GM23338 (cell line): ENCODE data around the gene AKAP7. TPM values are rescaled to one million over a fixed set of nuclear protein-coding genes. Genes with fewer than 3 reads are reported as not detected.

Experiments used
- ATAC-seq: fragments of 200-7000 bp; cut with Tn5 transposase; 3 replicates; pipeline ENCODE4 v1.9.1; 2020
- DNase-seq: peaks from one replicate; pipeline ENCODE4 v3.0.0-alpha.2; 2015; ENCODE audit warnings: low spot score
- H2AFZ ChIP-seq: fragments of 200-600 bp; sonication (generic); 2 replicates; pipeline ENCODE4 v1.8.0; 2016; ENCODE audit warnings: antibody characterized with exemption, mild to moderate bottlenecking, moderate library complexity
- H3F3A ChIP-seq: fragments of 200-600 bp; sonication (generic); replicated peaks from 2 replicates; pipeline ENCODE4 v1.8.0; 2017; ENCODE audit warnings: antibody characterized with exemption, mixed run types, low read depth
- H3K27ac ChIP-seq: fragments of 200-600 bp; sonication (generic); 2 replicates; pipeline ENCODE4 v1.6.1; 2016; ENCODE audit warnings: low read depth
- H3K27me3 ChIP-seq: fragments of 200-600 bp; sonication (generic); 2 replicates; pipeline ENCODE4 v1.8.0; 2016; ENCODE audit warnings: mild to moderate bottlenecking, mixed run types, moderate library complexity; ENCODE audit not compliant: insufficient read depth
- H3K36me3 ChIP-seq: fragments of 200-600 bp; sonication (generic); 2 replicates; pipeline ENCODE4 v1.8.0; 2016; ENCODE audit warnings: mild to moderate bottlenecking; ENCODE audit not compliant: insufficient read depth
- H3K4me1 ChIP-seq: fragments of 200-600 bp; sonication (generic); 2 replicates; pipeline ENCODE4 v1.8.0; 2016; ENCODE audit warnings: mild to moderate bottlenecking, moderate library complexity; ENCODE audit not compliant: insufficient read depth
- H3K4me2 ChIP-seq: fragments of 200-600 bp; sonication (generic); 2 replicates; pipeline ENCODE4 v1.7.1; 2017; ENCODE audit warnings: mixed run types
- H3K4me3 ChIP-seq: fragments of 200-600 bp; sonication (generic); 2 replicates; pipeline ENCODE4 v1.6.1; 2016; ENCODE audit warnings: mixed run types
- H3K79me2 ChIP-seq: fragments of 200-600 bp; sonication (generic); replicated peaks from 2 replicates; pipeline ENCODE4 v1.8.0; 2017; ENCODE audit warnings: mild to moderate bottlenecking; ENCODE audit not compliant: insufficient read depth
- H3K9me2 ChIP-seq: fragments of 200-600 bp; sonication (generic); 2 replicates; pipeline ENCODE4 v1.8.0; 2017; ENCODE audit not compliant: insufficient read depth
- H4K20me1 ChIP-seq: fragments of 200-600 bp; sonication (generic); replicated peaks from 2 replicates; pipeline ENCODE4 v1.8.0; 2017; ENCODE audit warnings: mild to moderate bottlenecking; ENCODE audit not compliant: insufficient read depth
- H3K27ac Mint-ChIP-seq: 2 replicates; pipeline ENCODE4 v1.8.0; 2020; ENCODE audit warnings: inconsistent platforms, mild to moderate bottlenecking, moderate library complexity, mixed read lengths
- H3K27me3 Mint-ChIP-seq: 3 replicates; pipeline ENCODE4 v1.8.0; 2022; ENCODE audit warnings: low read depth, mild to moderate bottlenecking, moderate library complexity, mixed read lengths, inconsistent platforms; ENCODE audit not compliant: insufficient read depth, poor library complexity
- H3K36me3 Mint-ChIP-seq: 3 replicates; pipeline ENCODE4 v1.8.0; 2021; ENCODE audit warnings: low read depth, mild to moderate bottlenecking, inconsistent platforms, moderate library complexity, mixed read lengths
- H3K4me1 Mint-ChIP-seq: 3 replicates; pipeline ENCODE4 v1.8.0; 2020; ENCODE audit warnings: mild to moderate bottlenecking, inconsistent platforms, mixed read lengths
- H3K4me3 Mint-ChIP-seq: 3 replicates; pipeline ENCODE4 v1.8.0; 2021; ENCODE audit warnings: moderate library complexity, mild to moderate bottlenecking, inconsistent platforms, mixed read lengths
- H3K9me3 Mint-ChIP-seq: 3 replicates; pipeline ENCODE4 v1.8.0; 2020; ENCODE audit warnings: moderate library complexity, mild to moderate bottlenecking, inconsistent platforms, mixed read lengths
- CREB1 ChIP-seq: fragments of 250-450 bp; sonication (Bioruptor Pico); IDR thresholded peaks from 2 replicates; pipeline ENCODE4 v1.5.0; 2020; ENCODE audit warnings: low read depth, mild to moderate bottlenecking, moderate library complexity
- CTCF ChIP-seq, 2 experiments: fragments of 200-600 bp in 1 of 2; sonication (generic) in 1 of 2; conservative IDR thresholded peaks; 2 replicates each; pipeline versions ENCODE4 v1.5.1 to v1.6.1; 2016 to 2017; ENCODE audit warnings: antibody characterized with exemption in 2 of 2, low read depth in 2 of 2, mild to moderate bottlenecking in 2 of 2, moderate library complexity in 1 of 2
- ETS1 ChIP-seq: IDR thresholded peaks from 2 replicates; pipeline ENCODE4 v1.6.1; 2016; ENCODE audit warnings: antibody characterized with exemption
- EZH2 ChIP-seq: fragments of 200-600 bp; sonication (generic); IDR thresholded peaks from one replicate; pipeline ENCODE4 v1.8.0; 2017; ENCODE audit warnings: antibody characterized with exemption, mild to moderate bottlenecking, low read depth; ENCODE audit not compliant: unreplicated experiment
- EZH2phosphoT487 ChIP-seq: fragments of 200-600 bp; sonication (generic); IDR thresholded peaks from one replicate; pipeline ENCODE4 v1.8.1; 2018; ENCODE audit warnings: antibody characterized with exemption; ENCODE audit not compliant: unreplicated experiment
- JUNB ChIP-seq: IDR thresholded peaks from one replicate; pipeline ENCODE4 v1.6.1; 2016; ENCODE audit warnings: antibody characterized with exemption; ENCODE audit not compliant: unreplicated experiment
- NANOG ChIP-seq: IDR thresholded peaks from 2 replicates; pipeline ENCODE4 v1.6.1; 2016; ENCODE audit warnings: antibody characterized with exemption, borderline replicate concordance
- POLR2AphosphoS5 ChIP-seq: IDR thresholded peaks from 2 replicates; pipeline ENCODE4 v1.6.1; 2016; ENCODE audit warnings: antibody characterized with exemption, low read depth
- REST ChIP-seq: IDR thresholded peaks from one replicate; pipeline ENCODE4 v1.6.1; 2018; ENCODE audit warnings: antibody characterized with exemption; ENCODE audit not compliant: unreplicated experiment
- STAT1 ChIP-seq: IDR thresholded peaks from one replicate; pipeline ENCODE4 v1.6.1; 2016; ENCODE audit warnings: antibody characterized with exemption; ENCODE audit not compliant: unreplicated experiment
- ZNF114 ChIP-seq: fragments of 250-450 bp; sonication (Bioruptor Pico); IDR thresholded peaks from 2 replicates; pipeline ENCODE4 v1.5.0; 2020; ENCODE audit warnings: mild to moderate bottlenecking, moderate library complexity
- ZNF331 ChIP-seq: fragments of 250-450 bp; sonication (Bioruptor Pico); IDR thresholded peaks from 2 replicates; pipeline ENCODE4 v1.5.0; 2020; ENCODE audit warnings: low read depth, mild to moderate bottlenecking, moderate library complexity
- ZNF462 ChIP-seq: fragments of 250-450 bp; sonication (Bioruptor Pico); IDR thresholded peaks from 2 replicates; pipeline ENCODE4 v1.5.0; 2020; ENCODE audit warnings: mild to moderate bottlenecking, moderate library complexity
- polyA plus RNA-seq: library from polyadenylated mRNA; unstranded; fragments of >200 nt; fragmentation: Nextera tagmentation; extraction: Ambion mirVana; gene quantifications from 2 replicates; pipeline ENCODE4 v1.2.1, GENCODE V29; 2016
- total RNA-seq: library from RNA; depleted of rRNA; stranded (reverse); fragments of >200 nt; shearing (Covaris generic); gene quantifications from 2 replicates; pipeline ENCODE4 v1.2.3, GENCODE V29; 2014

AKAP7 gene
- total and polyA plus RNA-seq, 2 experiments from 2014 or later = 12.2 to 20.0 TPM

GRCh38 chr6:131317516-131317915 lies 182.2 kb downstream of the AKAP7 start:
- H3K79me2 ChIP-seq = no peaks in the 10 kb centered on the region
- H3K9me2 ChIP-seq = peaks cover 7% of the 10 kb centered on the region; the same call in 1 of the 2 replicates
- ATAC-seq = no peak
- H3K27ac ChIP-seq = no peak overlapping the region
- H3K27me3 ChIP-seq = no peaks in the 10 kb centered on the region
- Mint-ChIP-seq H3K36me3 (peaks cover 54% of the 10 kb centered on the region), H3K4me3 (no peak overlapping the region), H3K27me3 (no peaks in the 10 kb centered on the region), H3K27ac (no peak overlapping the region), H3K9me3 (peaks cover 37% of the 10 kb centered on the region), H3K4me1 (peaks cover 14% of the 10 kb centered on the region)
- DNase-seq = no peak
- H3K4me1 ChIP-seq = peaks cover 8% of the 10 kb centered on the region
- H3K36me3 ChIP-seq = peaks cover 12% of the 10 kb centered on the region
- no peak overlapping the region for H3K4me2 ChIP-seq
- no peak overlapping the region for H2AFZ ChIP-seq
- TF ChIP-seq JUNB (no peak), CREB1 (CRISPR knock-in tag) (no peak), NANOG (no peak), STAT1 (no peak), EZH2phosphoT487 (no peak), ZNF114 (CRISPR knock-in tag) (no peak), ZNF331 (CRISPR knock-in tag) (no peak), CTCF (conservative IDR thresholded peaks at IDR 0.05; ENCODE audit: low read depth in 2 of 2) (no peak), EZH2 (no peak), REST (no peak), ZNF462 (CRISPR knock-in tag) (no peak), ETS1 (no peak), POLR2AphosphoS5 (no peak)
- no peak overlapping the region for H3K4me3 ChIP-seq
- no peaks in the 10 kb centered on the region for H3F3A ChIP-seq
- no peaks in the 10 kb centered on the region for H4K20me1 ChIP-seq
